ENCODE data around the gene OFD1.

OFD1 gene

GRCh38 chrX:13752646-13753045 lies 18.1 kb downstream of the OFD1 start:
- DNase-seq = no peak

- DNase-seq = no peak
Measured at GRCh38 chrX:13754765-13755164, 20.2 kb downstream of the OFD1 start.

GRCh38 chrX:13755254-13755653 lies 20.7 kb downstream of the OFD1 start:
- DNase-seq = no peak

GRCh38 chrX:13756381-13756780 lies 21.8 kb downstream of the OFD1 start:
- DNase-seq = no peak

GRCh38 chrX:13759152-13759718 lies 24.7 kb downstream of the OFD1 start:
- DNase-seq = no peak

- no peak for DNase-seq
Measured at GRCh38 chrX:13760426-13760825, 25.9 kb downstream of the OFD1 start.

- no peak for DNase-seq
Measured at GRCh38 chrX:13761606-13762414, 27.3 kb downstream of the OFD1 start.

GRCh38 chrX:13763489-13763888 lies 28.9 kb downstream of the OFD1 start:
- DNase-seq = no peak

- DNase-seq = no peak
Measured at GRCh38 chrX:13764281-13764680, 29.7 kb downstream of the OFD1 start.

GRCh38 chrX:13764765-13765164 lies 30.2 kb downstream of the OFD1 start:
- DNase-seq = no peak

- no peak for DNase-seq
Measured at GRCh38 chrX:13768939-13769338, 34.4 kb downstream of the OFD1 start.

- DNase-seq = no peak
Measured at GRCh38 chrX:13770013-13770535, 35.5 kb downstream of the OFD1 start.

GRCh38 chrX:13774696-13775095 lies 40.1 kb downstream of the OFD1 start:
- no peak for DNase-seq

- DNase-seq = no peak
Measured at GRCh38 chrX:13775837-13776236, 41.3 kb downstream of the OFD1 start.

- DNase-seq = no peak
Measured at GRCh38 chrX:13776387-13776786, 41.8 kb downstream of the OFD1 start.

- DNase-seq = no peak
Measured at GRCh38 chrX:13778916-13779315, 44.4 kb downstream of the OFD1 start.

- no peak for DNase-seq
Measured at GRCh38 chrX:13780868-13781427, 46.4 kb downstream of the OFD1 start.

GRCh38 chrX:13786048-13786447 lies 51.5 kb downstream of the OFD1 start:
- DNase-seq = peak; percentile 17

- DNase-seq = no peak
Measured at GRCh38 chrX:13790206-13791131, 55.9 kb downstream of the OFD1 start.

GRCh38 chrX:13791145-13791544 lies 56.6 kb downstream of the OFD1 start:
- no peak for DNase-seq

- DNase-seq = no peak
Measured at GRCh38 chrX:13791559-13791958, 57.0 kb downstream of the OFD1 start.

GRCh38 chrX:13793897-13794296 lies 59.3 kb downstream of the OFD1 start:
- no peak for DNase-seq

- no peak for DNase-seq
Measured at GRCh38 chrX:13794417-13794816, 59.9 kb downstream of the OFD1 start.
